Large intestine (tissue), 3 donors: ENCODE measurements around the gene PCNX3. TPM values are rescaled to one million over a fixed set of nuclear protein-coding genes. Genes with fewer than 3 reads are reported as not detected.

Source experiments
- DNase-seq, 2 donors: peaks; one replicate each; pipeline versions ENCODE4 v3.0.0 to v3.0.0-alpha.2; 2013
- H3K27ac ChIP-seq: one replicate; pipeline ENCODE4 v1.5.1; 2013; ENCODE audit warnings: low read length
- H3K27me3 ChIP-seq: 2 replicates; pipeline ENCODE4 v1.6.1; 2013; ENCODE audit warnings: low read length; ENCODE audit not compliant: control insufficient read depth, insufficient read depth
- H3K36me3 ChIP-seq: 2 replicates; pipeline ENCODE4 v1.6.1; 2013; ENCODE audit warnings: low read length; ENCODE audit not compliant: control insufficient read depth, insufficient read depth
- H3K4me1 ChIP-seq: one replicate; pipeline ENCODE4 v1.6.1; 2013; ENCODE audit warnings: low read length; ENCODE audit not compliant: control insufficient read depth, insufficient read depth
- H3K4me3 ChIP-seq: one replicate; pipeline ENCODE4 v1.5.1; 2013; ENCODE audit warnings: low read length
- H3K9me3 ChIP-seq: one replicate; pipeline ENCODE4 v1.6.1; 2013; ENCODE audit warnings: mild to moderate bottlenecking, low read depth, low read length, moderate library complexity; ENCODE audit not compliant: control insufficient read depth
- WGBS: methylation state at CpG from one replicate; pipeline ENCODE4 v1.1.5; 2013; ENCODE audit warnings: low lambda C conversion rate; ENCODE audit not compliant: insufficient coverage; 5-methylcytosine and 5-hydroxymethylcytosine counted together
- polyA plus RNA-seq: library from polyadenylated mRNA; unstranded; fragments of 120-200 nt; gene quantifications from one replicate; pipeline ENCODE4 v1.2.1, GENCODE V29; 2013

Gene PCNX3
- polyA plus RNA-seq, 1 donor, result 29.1 TPM

DNA sequence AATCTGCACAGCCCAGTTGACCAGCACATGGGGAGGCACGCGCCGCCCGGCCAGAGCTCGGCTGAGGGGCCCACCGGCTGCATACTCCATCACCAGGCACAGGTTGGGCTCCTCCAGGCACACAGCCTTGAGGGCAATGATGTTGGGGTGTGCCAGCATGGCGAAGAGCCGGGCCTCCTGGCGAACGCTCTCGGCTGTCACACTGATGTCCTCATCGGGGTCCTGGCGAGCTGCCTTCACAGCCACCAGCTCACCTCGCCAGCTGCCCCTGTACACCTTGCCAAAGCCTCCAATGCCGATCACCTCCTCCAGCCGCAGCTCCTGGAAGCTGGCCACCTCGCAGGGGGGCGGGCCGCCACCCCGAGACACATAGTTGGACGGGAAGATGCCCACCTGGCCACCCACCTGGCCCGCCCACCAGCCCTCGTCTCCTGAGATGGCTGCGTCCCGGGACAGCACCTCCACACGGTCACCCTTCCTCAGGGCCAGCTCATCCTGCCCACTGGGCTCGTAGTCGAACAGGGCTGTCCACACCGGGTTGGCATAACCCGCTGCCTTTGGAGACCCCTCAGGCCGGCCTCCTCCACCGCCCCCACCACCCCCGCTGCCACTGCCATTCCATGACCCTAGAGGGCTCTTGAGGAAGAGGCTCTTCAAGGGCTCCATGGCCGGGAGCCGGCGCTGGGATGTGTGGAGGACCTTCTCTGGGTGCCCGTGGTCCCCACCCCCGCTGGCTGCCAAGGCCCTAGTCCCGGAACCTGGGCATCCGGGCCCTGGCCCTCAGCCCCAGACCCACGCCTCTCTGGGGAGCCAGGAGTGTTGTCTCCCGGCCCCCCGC is 2.3 kb upstream of the PCNX3 start:
- Histone ChIP-seq H3K4me1 (peaks cover 45% of the 10 kb centered on the region), H3K36me3 (peaks cover 52% of the 10 kb centered on the region), H3K27ac (peak overlapping the region; percentile 99), H3K4me3 (peak overlapping the region; percentile 98), H3K9me3 (no peaks in the 10 kb centered on the region), H3K27me3 (no peaks in the 10 kb centered on the region)
- no peak for DNase-seq
- WGBS, result no CpG with 5 or more reads among the region's 43 CpGs

DNA sequence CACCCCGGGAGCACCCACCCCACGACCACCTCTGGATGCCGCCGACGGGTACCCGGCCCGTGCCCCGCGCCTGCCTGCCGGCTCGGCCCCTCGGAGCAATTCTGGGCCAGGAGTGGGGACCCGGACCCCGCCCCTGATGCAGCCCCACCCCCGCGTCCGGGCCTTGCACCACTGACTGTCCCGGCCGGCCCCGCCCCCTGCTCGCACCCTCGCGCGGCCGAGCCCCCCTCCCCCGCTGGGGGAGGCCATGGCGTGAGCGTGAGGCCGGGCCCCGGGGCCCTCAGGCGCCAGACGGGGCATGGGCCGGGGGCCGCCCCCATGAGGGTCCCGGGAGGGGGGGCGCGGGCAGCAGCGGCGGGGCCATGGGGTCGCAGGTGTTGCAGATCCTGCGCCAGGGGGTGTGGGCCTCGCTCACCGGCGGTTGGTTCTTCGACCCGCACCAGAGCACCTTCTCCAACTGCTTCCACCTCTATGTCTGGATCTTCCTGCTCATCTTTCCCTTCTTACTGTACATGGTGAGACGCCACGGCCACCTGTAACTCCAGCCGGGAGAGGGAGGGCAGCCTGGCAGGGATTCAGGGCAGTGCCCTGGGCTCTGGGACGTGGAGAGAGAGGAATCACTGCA is 486 bp downstream of the PCNX3 start:
- no CpG with 5 or more reads among the region's 50 CpGs for WGBS
- no peaks in the 10 kb centered on the region for H3K9me3 ChIP-seq
- H3K4me1 ChIP-seq, result peaks cover 34% of the 10 kb centered on the region
- DNase-seq, result peak in 1 of 2 donors; percentile 46
- no peaks in the 10 kb centered on the region for H3K27me3 ChIP-seq
- H3K4me3 ChIP-seq, result peak overlapping the region; percentile 88
- H3K27ac ChIP-seq, result peak overlapping the region; percentile 75
- H3K36me3 ChIP-seq, result peaks cover 57% of the 10 kb centered on the region

DNA sequence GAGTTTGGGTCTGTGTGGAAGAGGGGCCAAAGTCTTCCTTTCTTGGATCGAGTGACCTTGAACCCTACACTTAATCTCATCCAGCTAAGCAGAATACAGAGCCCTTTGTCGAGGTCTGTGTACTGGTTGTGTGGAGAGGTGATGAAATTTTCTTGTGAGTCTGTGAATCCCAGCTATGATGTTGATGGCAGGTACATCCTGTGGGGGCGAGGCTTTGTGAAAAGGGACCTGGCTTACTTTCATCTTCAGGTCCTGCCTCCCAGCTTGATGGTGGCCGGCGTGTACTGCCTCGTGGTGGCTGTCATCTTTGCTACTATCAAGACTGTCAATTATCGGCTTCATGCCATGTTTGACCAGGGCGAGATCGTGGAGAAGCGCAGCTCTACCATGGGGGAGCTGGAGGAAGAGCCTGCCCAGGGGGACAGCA is 1.0 kb downstream of the PCNX3 start:
- no peaks in the 10 kb centered on the region for H3K9me3 ChIP-seq
- peaks cover 59% of the 10 kb centered on the region for H3K36me3 ChIP-seq
- no peak overlapping the region for H3K27ac ChIP-seq
- peaks cover 29% of the 10 kb centered on the region for H3K4me1 ChIP-seq
- no CpG with 5 or more reads among the region's 10 CpGs for WGBS
- peak overlapping the region; percentile 88 for H3K4me3 ChIP-seq
- DNase-seq, result no peak
- H3K27me3 ChIP-seq, result no peaks in the 10 kb centered on the region

DNA sequence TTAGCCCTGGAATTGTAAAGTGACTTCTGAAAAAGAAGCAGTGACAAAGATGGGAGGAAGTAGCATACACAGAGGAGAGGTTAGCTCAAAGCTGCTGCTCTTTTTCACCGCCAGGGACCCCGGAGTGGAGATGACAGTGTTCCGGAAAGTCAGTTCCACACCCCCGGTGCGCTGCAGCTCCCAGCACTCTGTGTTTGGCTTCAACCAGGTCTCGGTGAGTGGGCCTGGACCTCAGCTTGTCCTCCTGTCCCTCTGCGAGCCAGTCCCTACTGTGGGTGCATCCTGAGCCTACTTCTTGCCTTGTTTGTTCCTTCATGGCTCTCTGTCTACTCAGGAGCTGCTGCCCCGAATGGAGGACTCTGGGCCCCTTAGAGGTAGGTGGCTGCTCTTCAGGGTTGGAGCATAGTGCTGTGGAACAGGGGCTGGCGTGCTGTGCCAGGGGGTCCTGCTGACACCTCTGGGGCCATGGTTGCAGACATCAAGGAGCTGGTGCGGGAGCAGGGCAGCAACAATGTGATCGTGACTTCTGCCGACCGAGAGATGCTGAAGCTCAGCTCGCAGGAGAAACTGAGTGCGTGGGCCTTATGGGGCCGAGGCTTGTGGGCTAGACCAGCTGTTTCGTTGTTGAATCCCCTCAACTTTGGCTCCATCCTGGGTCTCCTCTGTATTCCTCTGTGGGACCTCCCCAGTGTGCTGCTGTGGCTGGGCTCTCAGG is 1.7 kb downstream of the PCNX3 start:
- peaks cover 23% of the 10 kb centered on the region for H3K4me1 ChIP-seq
- peaks cover 60% of the 10 kb centered on the region for H3K36me3 ChIP-seq
- no peaks in the 10 kb centered on the region for H3K27me3 ChIP-seq
- H3K4me3 ChIP-seq, result peak overlapping the region; percentile 88
- H3K9me3 ChIP-seq, result no peaks in the 10 kb centered on the region
- H3K27ac ChIP-seq, result no peak overlapping the region
- no CpG with 5 or more reads among the region's 17 CpGs for WGBS
- DNase-seq, result no peak

DNA sequence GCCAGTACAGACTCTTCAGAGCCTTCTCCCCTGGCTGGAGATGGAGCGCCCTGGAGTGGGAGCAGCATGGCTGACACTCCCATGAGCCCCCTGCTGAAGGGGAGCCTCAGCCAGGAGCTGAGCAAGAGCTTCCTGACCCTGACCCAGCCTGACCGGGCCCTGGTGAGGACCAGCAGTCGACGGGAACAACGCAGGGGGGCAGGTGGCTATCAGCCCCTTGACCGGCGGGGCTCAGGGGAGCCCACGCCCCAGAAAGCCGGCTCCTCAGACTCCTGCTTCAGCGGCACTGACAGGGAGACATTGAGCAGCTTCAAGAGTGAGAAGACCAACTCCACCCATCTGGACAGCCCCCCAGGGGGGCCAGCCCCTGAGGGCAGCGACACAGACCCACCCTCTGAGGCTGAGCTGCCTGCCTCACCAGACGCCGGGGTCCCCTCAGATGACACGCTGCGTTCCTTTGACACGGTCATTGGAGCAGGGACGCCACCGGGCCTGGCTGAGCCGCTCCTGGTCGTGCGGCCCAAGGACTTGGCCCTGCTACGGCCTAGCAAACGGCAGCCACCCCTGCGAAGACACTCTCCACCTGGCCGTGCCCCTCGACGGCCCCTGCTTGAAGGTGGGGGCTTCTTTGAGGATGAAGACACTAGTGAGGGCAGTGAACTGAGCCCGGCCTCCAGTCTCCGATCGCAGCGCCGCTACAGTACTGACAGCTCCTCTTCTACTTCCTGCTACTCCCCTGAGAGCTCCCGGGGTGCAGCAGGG is 2.6 kb downstream of the PCNX3 start:
- Histone ChIP-seq H3K4me1 (peaks cover 14% of the 10 kb centered on the region), H3K4me3 (no peak overlapping the region), H3K27me3 (no peaks in the 10 kb centered on the region), H3K36me3 (peaks cover 57% of the 10 kb centered on the region), H3K9me3 (no peaks in the 10 kb centered on the region), H3K27ac (no peak overlapping the region)
- no peak for DNase-seq
- WGBS, result no CpG with 5 or more reads among the region's 33 CpGs

DNA sequence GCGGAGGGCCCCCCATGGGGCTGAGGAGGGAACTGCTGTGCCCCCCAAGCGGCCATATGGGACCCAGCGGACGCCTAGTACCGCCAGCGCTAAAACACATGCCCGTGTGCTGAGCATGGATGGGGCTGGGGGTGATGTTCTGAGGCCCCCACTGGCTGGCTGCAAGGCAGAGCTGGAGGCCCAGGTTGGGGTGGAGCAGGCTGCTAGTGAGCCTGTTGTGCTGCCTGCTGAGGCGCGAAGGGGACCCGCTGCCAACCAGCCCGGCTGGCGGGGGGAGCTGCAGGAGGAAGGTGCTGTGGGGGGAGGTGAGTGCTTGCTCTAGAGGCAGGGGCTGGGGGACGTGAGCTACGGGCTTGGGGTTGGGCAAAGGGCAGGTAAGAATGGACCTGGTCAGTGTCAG is 3.2 kb downstream of the PCNX3 start:
- no peaks in the 10 kb centered on the region for H3K27me3 ChIP-seq
- no CpG with 5 or more reads among the region's 14 CpGs for WGBS
- no peak for DNase-seq
- H3K4me1 ChIP-seq, result peaks cover 10% of the 10 kb centered on the region
- H3K36me3 ChIP-seq, result peaks cover 63% of the 10 kb centered on the region
- no peak overlapping the region for H3K27ac ChIP-seq
- no peaks in the 10 kb centered on the region for H3K9me3 ChIP-seq
- H3K4me3 ChIP-seq, result no peak overlapping the region

DNA sequence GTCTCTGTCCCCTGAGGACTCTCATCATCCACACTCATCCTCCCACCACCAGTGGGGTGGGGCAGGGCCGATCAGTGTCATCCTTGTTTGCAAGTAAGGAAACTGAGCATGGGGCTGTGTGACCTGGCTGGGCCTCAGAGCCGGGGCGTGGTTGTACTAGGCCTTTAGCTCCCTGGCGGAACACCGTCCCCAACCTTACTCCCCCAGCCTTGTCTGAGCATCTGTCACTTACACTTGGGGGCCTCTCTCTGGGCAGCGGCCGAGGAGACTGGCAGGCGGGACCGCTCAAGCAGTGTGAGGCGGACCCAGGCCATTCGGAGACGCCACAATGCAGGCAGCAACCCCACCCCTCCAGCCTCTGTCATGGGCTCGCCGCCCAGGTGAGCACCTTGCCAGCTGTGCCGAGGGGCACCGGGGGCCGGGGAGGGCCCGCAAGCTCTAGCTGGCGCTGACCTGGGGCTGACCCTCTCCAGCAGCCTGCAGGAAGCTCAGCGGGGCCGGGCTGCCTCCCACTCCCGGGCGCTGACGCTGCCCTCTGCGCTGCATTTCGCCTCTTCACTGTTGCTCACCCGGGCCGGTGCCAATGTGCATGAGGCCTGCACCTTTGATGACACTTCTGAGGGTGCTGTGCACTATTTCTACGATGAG is 3.8 kb downstream of the PCNX3 start:
- Histone ChIP-seq H3K4me1 (peaks cover 10% of the 10 kb centered on the region), H3K9me3 (no peaks in the 10 kb centered on the region), H3K36me3 (peaks cover 69% of the 10 kb centered on the region), H3K4me3 (no peak overlapping the region), H3K27ac (no peak overlapping the region), H3K27me3 (no peaks in the 10 kb centered on the region)
- no CpG with 5 or more reads among the region's 29 CpGs for WGBS
- no peak for DNase-seq

DNA sequence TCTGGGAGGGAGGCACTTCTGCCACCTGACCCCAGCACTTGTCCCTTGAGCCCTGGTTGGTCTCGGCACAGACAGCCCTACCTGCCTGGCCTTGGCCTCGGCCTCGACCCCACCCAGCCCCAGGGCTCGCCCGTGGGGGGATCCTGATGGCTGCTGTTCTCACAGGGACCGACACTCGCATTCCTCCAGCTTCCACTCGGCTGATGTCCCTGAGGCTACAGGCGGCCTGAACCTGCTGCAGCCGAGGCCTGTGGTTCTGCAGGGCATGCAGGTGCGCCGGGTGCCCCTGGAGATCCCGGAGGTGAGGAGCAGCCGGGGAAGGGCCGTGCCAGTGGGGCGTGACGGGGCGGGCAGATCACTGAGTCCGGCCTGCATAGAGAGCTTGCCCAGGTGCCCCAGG is 5.1 kb downstream of the PCNX3 start:
- Histone ChIP-seq H3K27ac (no peak overlapping the region), H3K4me3 (no peak overlapping the region), H3K9me3 (no peaks in the 10 kb centered on the region), H3K36me3 (peaks cover 82% of the 10 kb centered on the region), H3K4me1 (peaks cover 10% of the 10 kb centered on the region), H3K27me3 (no peaks in the 10 kb centered on the region)
- WGBS, result no CpG with 5 or more reads among the region's 19 CpGs
- DNase-seq, result no peak

DNA sequence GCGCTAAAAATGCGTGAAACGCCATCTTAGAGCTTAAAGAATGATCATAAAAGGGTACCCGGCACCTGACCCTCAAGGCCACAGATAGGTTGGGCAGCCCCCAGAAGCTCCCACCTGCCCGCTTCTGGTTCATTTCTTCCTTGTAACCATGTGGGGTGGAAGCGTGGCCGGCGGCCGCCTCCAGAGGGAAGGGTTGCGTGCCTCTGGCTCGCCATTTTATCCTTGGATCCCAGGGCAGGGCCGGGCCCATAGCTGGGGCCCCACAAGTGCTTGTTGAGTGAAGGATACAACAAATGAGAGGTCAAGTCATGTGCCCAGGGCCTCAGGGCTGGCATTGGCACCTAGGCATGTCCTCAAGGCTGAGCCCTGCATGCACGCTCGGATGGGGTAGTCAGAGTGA is 5.9 kb downstream of the PCNX3 start:
- WGBS, result no CpG with 5 or more reads among the region's 14 CpGs
- H3K4me3 ChIP-seq, result no peak overlapping the region
- H3K27ac ChIP-seq, result no peak overlapping the region
- no peaks in the 10 kb centered on the region for H3K9me3 ChIP-seq
- H3K27me3 ChIP-seq, result no peaks in the 10 kb centered on the region
- no peak for DNase-seq
- H3K36me3 ChIP-seq, result peaks cover 88% of the 10 kb centered on the region
- peaks cover 10% of the 10 kb centered on the region for H3K4me1 ChIP-seq
